GM19023 (cell line): Measurements from ENCODE around the gene SURF1.

Source experiments
- ATAC-seq: cut with Tn5 transposase; IDR thresholded peaks from one replicate; pipeline ENCODE4 v1.9.1; 2021; ENCODE audit warnings: mild to moderate bottlenecking, moderate library complexity; ENCODE audit not compliant: unreplicated experiment

Gene SURF1

DNA sequence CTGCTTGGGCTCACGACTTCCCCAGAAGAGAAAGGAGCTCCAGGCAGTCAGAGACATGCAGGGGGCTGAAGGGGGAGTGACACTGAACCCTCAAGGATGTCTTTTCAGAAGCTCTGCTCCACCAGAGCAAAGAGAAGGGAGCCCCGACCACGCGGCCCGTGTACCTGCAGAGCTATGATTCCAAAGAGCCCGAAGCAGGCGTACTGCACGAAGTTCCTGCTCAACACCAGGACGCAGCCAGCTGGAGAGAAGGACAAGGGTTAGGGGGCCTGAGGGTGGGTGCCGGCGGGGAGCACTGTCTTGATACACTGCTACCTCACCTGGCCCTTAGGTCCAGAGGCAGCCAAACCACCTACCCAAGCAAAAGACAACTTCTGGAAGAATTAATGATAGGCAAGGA, 10.1 kb upstream of the SURF1 start:
- ATAC-seq, result no peak

DNA sequence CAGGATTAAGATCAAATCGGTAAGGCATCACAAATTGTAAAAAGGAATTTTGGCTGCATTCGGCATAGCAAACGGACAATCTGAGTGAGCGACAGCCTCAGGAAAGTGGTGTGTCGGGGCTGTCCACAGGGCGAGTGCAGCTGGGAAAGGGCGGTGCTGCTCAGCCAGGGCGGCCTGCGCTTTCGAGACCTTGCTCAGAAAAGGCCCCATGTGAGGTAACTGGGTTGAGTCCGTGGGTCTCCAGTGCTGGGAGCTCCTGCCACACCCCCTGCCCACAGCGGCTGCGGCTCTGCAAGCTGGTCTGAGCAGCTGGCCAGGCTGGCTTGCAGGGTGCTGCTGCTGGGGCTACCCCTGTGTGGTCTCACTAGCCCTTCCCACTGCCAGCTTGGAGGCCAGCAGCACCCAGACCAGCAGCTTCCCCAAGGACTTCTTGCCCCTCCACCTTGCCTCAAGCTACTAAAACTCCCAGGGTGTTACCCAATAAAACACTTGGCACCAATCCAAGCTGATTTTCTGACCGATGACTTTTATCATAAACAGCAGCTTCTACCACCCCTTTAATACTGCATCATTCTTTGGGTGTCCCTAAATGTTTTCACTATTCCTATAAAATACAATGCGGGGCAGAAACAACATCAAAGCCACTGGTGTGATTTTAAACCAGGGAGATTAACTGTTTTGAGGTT, 6.2 kb upstream of the SURF1 start:
- ATAC-seq, result no peak

DNA sequence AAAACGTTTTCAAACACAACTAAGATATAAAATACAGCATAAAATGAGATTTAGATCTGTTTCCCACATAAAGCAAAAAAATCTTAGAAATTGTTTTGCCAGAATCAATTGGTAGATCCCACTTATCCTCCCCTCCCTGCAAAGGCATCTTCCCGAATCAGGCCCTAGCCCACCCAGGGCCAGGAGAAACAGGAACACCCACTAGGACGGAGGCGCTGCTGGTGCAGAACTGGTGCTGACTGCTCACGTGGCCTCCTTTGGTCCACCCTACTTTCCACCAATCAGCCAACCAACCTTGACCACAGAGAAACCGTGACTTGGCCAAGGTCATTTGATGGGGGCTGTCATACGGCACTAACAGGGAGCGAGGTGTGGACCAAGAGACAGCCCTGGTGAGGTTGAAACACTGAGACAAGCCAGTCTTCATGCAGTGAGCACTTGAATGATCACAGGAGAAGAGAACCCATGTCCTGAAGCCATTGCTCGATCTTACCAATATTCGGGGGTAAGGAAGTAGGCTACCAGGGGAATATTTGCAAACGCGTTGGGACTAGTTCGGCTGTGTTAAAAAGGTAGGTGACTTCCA, 5.3 kb upstream of the SURF1 start:
- no peak for ATAC-seq

- no peak for ATAC-seq
Measured at GRCh38 chr9:133360400-133361393, 4.4 kb upstream of the SURF1 start.

DNA sequence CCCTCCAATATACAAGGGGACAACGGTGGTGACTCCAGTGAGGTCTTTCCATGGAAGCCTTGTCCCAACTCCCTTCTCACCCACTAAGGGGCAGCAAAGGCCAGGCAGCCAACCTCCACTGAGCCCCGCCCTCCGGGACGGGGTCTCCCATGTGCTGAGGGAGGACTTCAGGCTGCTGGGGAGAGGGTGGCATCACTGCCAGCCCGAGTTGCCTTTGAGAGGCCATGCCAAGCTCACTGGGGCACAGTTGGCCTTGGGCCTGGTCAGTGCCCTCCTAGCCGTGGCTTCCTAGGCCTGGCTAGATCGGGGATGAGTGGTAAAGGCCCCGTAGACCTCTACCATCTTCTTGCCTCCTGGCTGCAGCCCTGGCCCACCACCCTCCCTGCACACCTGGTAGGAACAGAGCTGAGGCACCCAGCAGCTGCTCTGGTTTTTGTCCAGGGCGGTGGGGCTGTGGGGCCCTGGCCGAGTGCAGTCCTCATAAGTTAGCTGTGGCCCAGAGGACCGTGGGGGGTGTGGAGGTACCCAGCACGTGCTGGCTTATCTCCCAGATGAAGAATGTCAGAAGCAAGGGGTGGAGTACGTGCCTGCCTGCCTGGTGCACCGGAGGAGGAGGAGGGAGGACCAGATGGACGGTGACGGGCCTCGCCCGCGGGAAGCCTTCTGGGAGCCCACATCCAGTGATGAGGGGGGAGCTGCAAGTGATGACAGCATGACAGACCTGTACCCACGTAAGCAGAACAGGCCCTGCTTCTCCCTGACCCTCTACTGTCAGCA, 3.3 kb upstream of the SURF1 start:
- no peak for ATAC-seq

GRCh38 chr9:133357656-133358055, 1.4 kb upstream of the SURF1 start:
- ATAC-seq, result no peak

GRCh38 chr9:133355881-133356357, 368 bp downstream of the SURF1 start:
- ATAC-seq, result peak; percentile 13

DNA sequence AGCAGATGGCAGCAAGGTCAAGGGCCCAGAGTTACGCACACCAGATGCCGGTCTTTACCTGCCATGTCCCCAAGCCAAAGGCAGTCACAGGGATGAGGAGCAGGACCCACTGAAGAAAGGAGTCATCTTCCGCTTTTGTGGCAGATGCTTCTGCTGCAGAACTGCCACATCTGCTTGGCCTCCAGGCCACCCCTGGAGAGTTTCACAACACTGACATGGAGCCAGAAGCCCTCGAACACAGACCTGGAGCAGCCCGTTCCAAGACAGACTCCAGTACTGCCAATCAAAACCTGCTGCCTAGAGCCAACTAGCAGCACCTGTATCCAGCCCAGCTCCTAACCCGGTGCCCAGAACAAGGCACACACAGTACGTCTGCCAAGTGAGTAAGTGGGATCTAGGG, 1.5 kb downstream of the SURF1 start:
- ATAC-seq, result no peak

DNA sequence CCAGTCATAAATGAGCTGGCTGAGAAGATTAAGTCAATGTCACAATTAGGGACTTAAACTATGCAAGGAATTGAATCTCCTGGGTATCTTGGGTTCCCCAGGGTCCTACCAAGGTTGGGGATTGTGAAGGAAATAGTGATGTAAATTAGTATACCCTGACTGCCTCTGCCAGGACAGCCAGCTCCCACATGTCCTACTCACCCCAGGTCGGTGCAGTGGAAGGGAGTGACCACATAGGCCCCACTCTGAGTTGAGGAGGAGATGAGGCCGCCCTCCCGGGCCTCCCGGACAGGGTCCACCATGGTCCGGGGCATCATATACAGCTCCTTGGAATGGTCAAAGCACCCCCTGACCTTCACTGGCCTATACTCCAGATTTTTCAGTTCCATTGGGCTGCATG, 2.7 kb downstream of the SURF1 start:
- ATAC-seq, result no peak

- ATAC-seq, result no peak
Measured at GRCh38 chr9:133352635-133353340, 3.5 kb downstream of the SURF1 start.

DNA sequence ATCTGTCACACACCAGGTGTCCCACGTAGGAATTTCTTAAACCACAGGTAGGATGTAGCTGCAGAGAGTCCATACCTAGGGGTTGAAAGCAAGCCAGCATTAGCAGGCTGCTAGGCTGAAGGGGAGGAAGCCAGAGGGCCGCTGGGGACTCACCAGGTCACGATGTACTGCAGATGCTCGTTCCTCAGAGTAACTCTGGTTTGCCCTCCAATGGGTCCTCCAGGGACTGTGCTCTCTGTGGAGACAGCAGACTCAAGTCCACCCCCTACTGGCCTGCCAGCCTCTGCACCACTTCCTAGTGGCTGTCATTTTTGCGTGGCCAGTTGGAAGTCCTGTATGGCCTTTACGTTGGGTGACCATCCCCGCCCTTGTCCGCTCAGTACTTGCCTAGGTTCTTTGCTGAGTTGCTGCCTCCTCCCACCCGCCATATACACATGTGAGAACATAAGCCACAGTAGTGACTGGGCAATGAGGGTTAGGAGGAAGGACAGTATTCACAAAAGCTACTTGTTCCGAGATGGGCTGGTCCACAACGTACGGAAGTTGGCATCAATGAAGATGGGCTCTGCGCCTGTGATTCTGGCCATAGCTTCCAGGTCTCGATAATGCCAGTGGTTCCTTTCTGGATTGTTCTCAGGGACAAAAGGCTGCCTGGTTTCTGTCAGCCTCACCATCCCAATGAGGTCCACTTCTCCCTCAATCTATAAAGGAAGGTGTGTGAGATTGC, 4.2 kb downstream of the SURF1 start:
- no peak for ATAC-seq

- no peak for ATAC-seq
Measured at GRCh38 chr9:133351526-133351907, 4.8 kb downstream of the SURF1 start.

- no peak for ATAC-seq
Measured at GRCh38 chr9:133349965-133350616, 6.2 kb downstream of the SURF1 start.

DNA sequence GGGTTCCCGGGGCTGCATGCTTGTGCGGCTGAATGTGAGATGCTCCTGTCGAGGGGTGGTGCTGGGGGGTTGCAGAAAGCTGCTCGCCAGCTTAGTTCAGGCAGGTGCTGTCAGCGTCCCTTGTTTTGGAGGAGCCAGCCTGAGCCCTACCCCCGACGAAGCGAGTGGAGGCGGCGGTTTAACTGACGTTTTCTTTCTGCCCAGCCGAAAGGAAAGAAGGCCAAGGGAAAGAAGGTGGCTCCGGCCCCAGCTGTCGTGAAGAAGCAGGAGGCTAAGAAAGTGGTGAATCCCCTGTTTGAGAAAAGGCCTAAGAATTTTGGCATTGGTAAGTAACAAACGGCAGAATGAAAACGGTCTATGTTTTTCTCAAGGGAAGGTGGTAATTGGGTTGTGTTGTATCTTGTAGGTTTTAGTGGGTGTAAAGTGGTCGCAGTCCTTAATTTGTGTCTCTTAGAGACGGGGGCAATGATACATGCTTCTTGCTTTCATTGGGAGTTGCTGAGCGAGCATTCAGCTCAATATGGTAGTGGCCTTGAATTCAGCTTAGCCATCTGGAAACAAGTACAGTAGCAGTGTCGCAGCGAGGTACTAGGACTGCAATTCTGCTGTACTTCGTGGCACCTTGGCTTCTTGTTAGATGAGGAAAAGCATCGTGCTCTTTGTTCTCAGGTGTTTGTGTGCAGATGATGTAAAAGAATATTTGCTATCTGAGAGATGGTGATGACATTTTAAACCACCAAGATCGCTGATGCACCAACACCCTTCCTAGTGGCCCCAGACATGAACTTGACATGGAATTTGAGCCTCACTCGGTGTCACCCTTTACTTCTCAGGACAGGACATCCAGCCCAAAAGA, 7.3 kb downstream of the SURF1 start:
- no peak for ATAC-seq

DNA sequence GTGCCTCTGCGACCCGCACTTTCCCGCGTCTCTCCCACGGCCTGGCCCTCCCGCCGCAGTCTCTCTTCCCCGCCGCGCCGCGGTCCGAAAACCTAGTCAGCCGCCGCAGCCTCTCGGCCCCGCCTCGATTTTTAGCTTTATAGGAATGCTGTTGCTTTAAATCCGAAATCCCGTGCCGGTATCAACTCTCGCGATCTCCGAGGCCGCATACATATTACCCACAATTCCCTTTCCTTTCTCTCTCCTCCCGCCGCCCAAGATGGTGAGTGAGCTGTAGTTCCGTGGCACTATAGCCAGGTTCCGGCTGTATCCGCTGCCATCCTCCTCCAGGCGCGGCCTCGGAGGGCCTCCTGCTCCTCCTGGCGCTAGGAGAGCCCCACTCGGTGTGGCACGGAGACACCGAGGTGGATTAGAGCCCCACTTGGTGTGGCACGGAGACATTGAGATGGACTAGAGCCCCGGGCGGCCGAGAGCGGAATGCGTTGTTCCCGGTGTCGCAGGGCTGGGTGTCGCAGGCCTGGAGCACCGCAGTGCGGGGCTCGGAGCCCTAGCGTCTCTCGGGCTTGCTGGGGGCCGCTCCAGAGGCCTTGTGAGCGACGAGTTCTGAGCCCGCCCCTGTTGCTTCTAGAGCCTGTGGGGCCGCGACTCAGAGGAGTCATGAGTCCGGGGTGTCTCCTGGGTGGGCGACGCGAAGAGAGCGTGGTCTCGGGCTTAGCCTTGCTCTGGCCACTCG, 8.1 kb downstream of the SURF1 start, which contains the start of the genes MED22 and RPL7A:
MED22 (minus strand) TSS at position 147 of the 733 bp plus-strand sequence. CDS start 1,469 bp downstream, outside the sequence.
RPL7A (plus strand) TSS at position 234 of the 733 bp plus-strand sequence; CDS start at position 260, 26 bp downstream.
- peak; percentile 72 for ATAC-seq

DNA sequence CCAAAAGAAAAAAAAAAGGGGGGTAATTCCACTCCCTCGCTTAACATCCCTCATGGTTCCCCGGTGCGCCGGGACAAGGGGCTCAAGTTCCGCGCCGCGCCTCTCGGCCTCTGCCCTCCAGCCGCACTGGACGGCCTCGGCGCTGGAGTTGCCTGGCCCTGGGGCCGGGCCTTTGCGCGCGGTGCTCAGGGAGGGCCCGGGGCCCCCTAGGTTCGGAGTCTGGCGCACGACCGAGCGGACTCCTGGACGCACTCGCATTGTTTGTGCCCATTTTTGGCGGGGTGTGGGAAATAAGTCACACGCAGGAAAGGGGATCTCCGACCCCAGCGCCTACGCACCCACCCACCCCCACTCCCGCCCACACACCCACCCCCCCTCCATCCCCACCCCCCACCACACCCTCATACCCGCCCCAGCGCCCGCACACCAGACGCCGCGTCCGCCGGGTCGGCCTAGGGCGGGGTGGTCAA, 8.7 kb downstream of the SURF1 start:
- peak; percentile 42 for ATAC-seq
